Skeletal muscle tissue (tissue), 4 donors: ENCODE results near the gene RGMA. TPM values are rescaled to one million over a fixed set of nuclear protein-coding genes. Genes with fewer than 3 reads are reported as not detected.

ENCODE experiments used
- H3K27ac ChIP-seq: one replicate; pipeline ENCODE4 v1.7.0; 2013; ENCODE audit warnings: mild to moderate bottlenecking, low read depth, low read length, inconsistent platforms
- H3K27me3 ChIP-seq, 3 donors: one replicate each; pipeline ENCODE4 v1.7.0; 2013; ENCODE audit warnings: low read length in 3 of 3; ENCODE audit not compliant: control insufficient read depth in 3 of 3, insufficient read depth in 3 of 3
- H3K36me3 ChIP-seq, 3 donors: one replicate each; pipeline ENCODE4 v1.7.0; 2013; ENCODE audit warnings: low read length in 3 of 3; ENCODE audit not compliant: control insufficient read depth in 3 of 3, insufficient read depth in 3 of 3
- H3K4me1 ChIP-seq, 3 donors: one replicate each; pipeline ENCODE4 v1.7.0; 2013; ENCODE audit warnings: low read length in 3 of 3, mild to moderate bottlenecking in 3 of 3; ENCODE audit not compliant: control insufficient read depth in 3 of 3, insufficient read depth in 3 of 3
- H3K4me3 ChIP-seq, 3 donors: one replicate each; pipeline ENCODE4 v1.7.0; 2013; ENCODE audit warnings: low read length in 3 of 3
- H3K9ac ChIP-seq, 3 donors: one replicate each; pipeline ENCODE4 v1.7.0; 2013; ENCODE audit warnings: low read length in 3 of 3, mild to moderate bottlenecking in 3 of 3, moderate library complexity in 2 of 3, low read depth in 1 of 3
- H3K9me3 ChIP-seq, 3 donors: one replicate each; pipeline ENCODE4 v1.7.0; 2013; ENCODE audit warnings: low read length in 3 of 3; ENCODE audit not compliant: control insufficient read depth in 3 of 3
- total RNA-seq: library from RNA; depleted of rRNA; stranded (reverse); fragments of >200 nt; gene quantifications from one replicate; pipeline ENCODE4 v1.2.3, GENCODE V29; 2014
- donor health status: Osteomylitis.

RGMA gene
- total RNA-seq, 1 donor from 2014 or later, result 5.7 TPM

DNA sequence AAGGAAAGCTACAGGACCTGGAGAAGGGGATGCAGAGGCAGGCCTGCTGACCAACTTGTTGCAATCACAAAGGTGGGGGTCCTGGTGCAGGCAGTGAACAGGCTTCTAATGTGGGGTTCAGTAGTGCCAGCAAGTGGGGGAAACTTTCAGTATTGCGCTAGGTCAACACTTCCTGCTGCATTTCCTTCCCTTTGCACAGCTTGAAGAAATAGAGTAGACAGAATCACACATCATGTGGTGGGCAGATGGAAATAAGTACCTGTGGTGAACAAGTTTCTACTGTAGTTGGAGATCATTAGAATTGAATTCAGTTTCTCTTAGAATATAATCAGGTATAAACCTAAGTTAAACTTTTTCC lies 63.4 kb downstream of the RGMA start:
- peaks cover 36 to 62% (median 38%) of the 10 kb centered on the region in 3 donors for H3K36me3 ChIP-seq
- no peaks in the 10 kb centered on the region for H3K27me3 ChIP-seq
- H3K9ac ChIP-seq, result peak overlapping the region in 1 of 3 donors; percentile 28
- H3K4me1 ChIP-seq, result peaks cover 58 to 73% (median 60%) of the 10 kb centered on the region in 3 donors
- H3K4me3 ChIP-seq, result no peak overlapping the region
- H3K9me3 ChIP-seq, result no peaks in the 10 kb centered on the region
- H3K27ac ChIP-seq, result peak overlapping the region; percentile 93

DNA sequence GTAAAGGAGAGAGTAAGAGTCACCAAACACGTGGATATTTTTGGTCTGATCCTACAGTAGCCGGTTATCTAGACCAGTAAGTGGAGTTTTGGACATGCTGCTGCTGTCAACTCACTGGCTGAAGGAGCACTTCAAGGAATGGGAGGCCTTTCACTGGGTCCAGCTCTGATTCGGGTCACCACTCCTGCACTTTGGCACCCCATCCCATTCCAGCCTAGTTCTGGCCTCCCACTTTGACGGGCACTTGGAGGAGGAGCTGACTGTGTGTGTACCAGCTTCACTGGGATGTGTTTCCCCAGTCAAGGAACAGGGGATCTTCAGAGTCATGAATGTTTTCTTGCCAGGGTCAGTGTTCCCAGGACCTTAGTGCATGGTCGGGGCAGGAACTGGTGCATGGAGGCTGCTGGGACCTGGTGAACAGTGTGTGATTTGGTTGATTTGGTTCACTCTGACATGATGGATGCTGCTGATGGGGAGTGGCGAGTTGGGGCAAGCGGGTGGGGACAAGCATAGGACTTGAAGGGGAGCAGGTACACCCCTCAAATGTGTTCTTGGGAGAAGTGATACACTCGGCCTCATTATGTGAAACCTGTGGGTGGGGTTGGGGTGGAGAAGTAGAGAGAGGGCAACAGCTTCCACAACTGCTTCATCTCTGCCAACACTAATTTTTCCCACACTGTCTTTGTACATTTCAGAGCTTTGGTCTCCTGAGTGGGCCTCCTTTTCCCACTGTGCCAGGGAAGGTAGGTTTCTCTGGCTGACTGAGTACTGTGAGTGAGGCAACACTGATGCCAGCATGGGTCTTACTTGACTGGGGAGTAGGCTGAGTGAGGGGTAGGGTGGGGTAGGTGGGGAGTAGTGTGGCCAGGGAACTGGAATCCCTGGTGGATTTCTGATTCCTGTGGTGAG lies 64.0 kb downstream of the RGMA start:
- Histone ChIP-seq H3K27ac (peak overlapping the region; percentile 93), H3K36me3 (peaks cover 41 to 68% (median 44%) of the 10 kb centered on the region in 3 donors), H3K27me3 (no peaks in the 10 kb centered on the region), H3K9me3 (no peaks in the 10 kb centered on the region), H3K9ac (peak overlapping the region in 1 of 3 donors; percentile 28), H3K4me3 (no peak overlapping the region), H3K4me1 (peaks cover 52 to 67% (median 53%) of the 10 kb centered on the region in 3 donors)

DNA sequence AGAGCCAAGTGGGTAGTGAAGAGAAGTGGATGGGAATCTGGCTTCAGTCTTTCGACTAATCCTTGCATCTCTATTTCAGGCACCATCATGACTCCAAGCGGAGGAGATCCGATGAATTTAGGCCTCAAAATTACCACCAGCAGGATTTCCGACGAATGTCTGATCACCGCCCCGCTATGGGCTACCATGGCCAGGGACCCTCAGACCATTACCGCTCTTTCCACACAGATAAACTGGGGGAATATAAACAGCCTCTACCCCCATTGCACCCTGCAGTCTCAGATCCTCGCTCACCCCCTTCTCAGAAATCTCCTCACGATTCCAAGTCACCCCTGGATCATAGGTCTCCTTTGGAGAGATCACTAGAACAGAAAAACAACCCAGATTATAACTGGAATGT lies 64.7 kb downstream of the RGMA start:
- peaks cover 45 to 73% (median 50%) of the 10 kb centered on the region in 3 donors for H3K36me3 ChIP-seq
- H3K27me3 ChIP-seq, result no peaks in the 10 kb centered on the region
- H3K4me3 ChIP-seq, result no peak overlapping the region
- H3K27ac ChIP-seq, result no peak overlapping the region
- no peaks in the 10 kb centered on the region for H3K9me3 ChIP-seq
- H3K4me1 ChIP-seq, result peaks cover 45 to 60% (median 47%) of the 10 kb centered on the region in 3 donors
- H3K9ac ChIP-seq, result no peak overlapping the region

GRCh38 chr15:93020976-93021772 lies 67.8 kb downstream of the RGMA start:
- Histone ChIP-seq H3K9me3 (no peaks in the 10 kb centered on the region), H3K9ac (no peak overlapping the region), H3K4me3 (no peak overlapping the region), H3K36me3 (peaks cover 52 to 86% (median 65%) of the 10 kb centered on the region in 3 donors), H3K27me3 (no peaks in the 10 kb centered on the region), H3K4me1 (peaks cover 15 to 29% (median 15%) of the 10 kb centered on the region in 3 donors), H3K27ac (no peak overlapping the region)

- Histone ChIP-seq H3K9ac (no peak overlapping the region), H3K27me3 (no peaks in the 10 kb centered on the region), H3K4me3 (no peak overlapping the region), H3K27ac (no peak overlapping the region), H3K36me3 (peaks cover 53 to 86% (median 66%) of the 10 kb centered on the region in 3 donors), H3K9me3 (no peaks in the 10 kb centered on the region), H3K4me1 (peaks cover 3 to 18% (median 5%) of the 10 kb centered on the region in 3 donors)
Observed at GRCh38 chr15:93019971-93020370, 69.0 kb downstream of the RGMA start.

GRCh38 chr15:93019090-93019489 lies 69.9 kb downstream of the RGMA start:
- Histone ChIP-seq H3K9me3 (no peaks in the 10 kb centered on the region), H3K4me1 (peaks cover 0 to 10% (median 0%) of the 10 kb centered on the region in 3 donors), H3K4me3 (no peak overlapping the region), H3K9ac (no peak overlapping the region), H3K36me3 (peaks cover 55 to 86% (median 66%) of the 10 kb centered on the region in 3 donors), H3K27ac (no peak overlapping the region), H3K27me3 (no peaks in the 10 kb centered on the region)

DNA sequence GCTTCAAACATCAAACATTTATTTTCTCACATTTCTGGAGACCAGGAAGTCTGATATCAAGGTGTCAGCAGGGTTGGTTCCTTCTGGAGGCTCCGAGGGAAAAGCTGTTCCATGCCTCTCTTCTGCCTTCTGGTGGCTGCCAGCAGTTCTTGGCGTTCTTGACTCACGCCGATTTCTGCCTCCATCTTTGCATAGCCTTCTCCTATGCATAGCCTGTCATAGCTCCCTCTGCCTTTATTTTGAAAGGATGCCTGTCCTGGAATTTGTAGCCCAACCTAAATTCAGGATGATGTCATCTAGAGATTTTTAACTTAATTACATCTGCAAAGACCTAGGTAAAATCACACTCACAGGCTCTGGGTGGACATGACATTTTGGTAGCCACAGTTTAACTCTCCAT lies 70.4 kb downstream of the RGMA start:
- H3K4me3 ChIP-seq, result no peak overlapping the region
- peaks cover 56 to 84% (median 68%) of the 10 kb centered on the region in 3 donors for H3K36me3 ChIP-seq
- no peaks in the 10 kb centered on the region for H3K27me3 ChIP-seq
- H3K27ac ChIP-seq, result no peak overlapping the region
- H3K4me1 ChIP-seq, result peaks cover 0 to 10% (median 0%) of the 10 kb centered on the region in 3 donors
- H3K9ac ChIP-seq, result no peak overlapping the region
- H3K9me3 ChIP-seq, result no peaks in the 10 kb centered on the region

DNA sequence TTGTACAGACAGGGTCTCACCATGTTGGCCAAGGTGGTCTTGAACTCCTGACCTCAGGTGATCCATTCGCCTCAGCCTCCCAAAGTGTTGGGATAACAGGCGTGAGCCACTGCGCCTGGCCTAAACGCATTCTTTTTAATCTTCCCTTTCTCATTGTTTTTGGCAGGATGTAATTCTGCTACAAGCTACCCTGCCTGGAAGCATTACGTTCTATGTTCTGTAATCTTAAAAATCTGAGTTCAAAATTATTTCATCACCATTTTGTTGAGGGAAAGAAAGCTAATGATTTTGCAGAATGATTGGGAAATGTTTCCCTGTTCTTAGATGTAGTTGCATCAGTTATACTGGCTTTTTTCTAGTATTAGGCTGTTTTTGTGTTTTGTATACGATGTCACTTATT lies 71.5 kb downstream of the RGMA start:
- H3K9ac ChIP-seq, result no peak overlapping the region
- peaks cover 67 to 85% (median 77%) of the 10 kb centered on the region in 3 donors for H3K36me3 ChIP-seq
- H3K27me3 ChIP-seq, result no peaks in the 10 kb centered on the region
- peaks cover 0 to 4% (median 0%) of the 10 kb centered on the region in 3 donors for H3K4me1 ChIP-seq
- no peak overlapping the region for H3K27ac ChIP-seq
- H3K4me3 ChIP-seq, result no peak overlapping the region
- no peaks in the 10 kb centered on the region for H3K9me3 ChIP-seq

DNA sequence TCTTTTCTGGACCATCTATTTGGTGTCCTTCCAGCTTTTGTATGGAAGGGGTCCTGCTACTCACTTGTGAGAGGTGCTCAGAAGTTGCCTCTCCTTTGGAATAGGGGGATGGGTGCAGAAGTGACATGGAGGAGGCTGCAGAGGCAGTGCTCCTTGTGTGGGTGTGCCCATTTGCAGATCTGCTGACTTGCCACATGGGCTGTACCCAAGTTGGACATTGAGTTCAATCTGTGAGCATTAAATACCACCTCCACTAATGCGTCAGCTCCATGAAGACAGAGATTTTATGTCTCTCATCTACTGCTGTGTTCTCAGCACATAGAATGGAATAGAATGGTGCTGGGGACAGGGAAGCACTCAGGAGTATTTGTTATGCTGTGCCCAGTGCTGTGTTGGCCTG lies 76.2 kb downstream of the RGMA start:
- no peak overlapping the region for H3K27ac ChIP-seq
- peaks cover 73 to 86% (median 85%) of the 10 kb centered on the region in 3 donors for H3K36me3 ChIP-seq

More for the DNA sequence above, 76.2 kb downstream of the RGMA start:
- Histone ChIP-seq H3K9me3 (no peaks in the 10 kb centered on the region), H3K4me3 (no peak overlapping the region), H3K9ac (no peak overlapping the region), H3K27me3 (no peaks in the 10 kb centered on the region), H3K4me1 (no peaks in the 10 kb centered on the region)
